Adrenal gland (tissue), 12 donors: ENCODE data around the gene GDAP1L1. TPM values are rescaled to one million over a fixed set of nuclear protein-coding genes. Genes with fewer than 3 reads are reported as not detected.
A peak's percentile ranks its signal among the peaks of the same experiment; 100 is the strongest.

ENCODE experiments used
- DNase-seq, 7 donors: peaks; one replicate each; pipeline ENCODE4 v3.0.0-alpha.2; 2019 to 2020
- H3K27ac ChIP-seq, 5 donors: fragments of 200-600 bp; sonication (generic) in 4 of 5; 1 replicate in 3 of 5; 2 replicates in 2 of 5; pipeline versions ENCODE4 v1.5.1 to v1.8.0; 2016 to 2020; ENCODE audit warnings: mild to moderate bottlenecking in 1 of 5
- H3K27me3 ChIP-seq: fragments of 200-600 bp; 2 replicates; pipeline ENCODE4 v1.8.0; 2021
- H3K36me3 ChIP-seq, 2 donors: fragments of 200-600 bp; replicated peaks in 1 of 2; 1 replicate in 1 of 2; 2 replicates in 1 of 2; pipeline versions ENCODE4 v1.5.1 to v1.8.0; 2018 to 2022
- H3K4me1 ChIP-seq, 2 donors: fragments of 200-600 bp; replicated peaks in 1 of 2; 1 replicate in 1 of 2; 2 replicates in 1 of 2; pipeline versions ENCODE4 v1.5.1 to v1.8.0; 2018 to 2021
- H3K4me3 ChIP-seq, 4 donors: fragments of 200-600 bp; sonication (generic) in 3 of 4; one replicate each; pipeline ENCODE4 v1.5.1; 2016 to 2018
- H3K9me3 ChIP-seq, 3 donors: fragments of 200-600 bp; sonication (generic) in 1 of 3; replicated peaks in 1 of 3; 1 replicate in 2 of 3; 2 replicates in 1 of 3; pipeline versions ENCODE4 v1.5.1 to v1.8.0; 2016 to 2021
- CTCF ChIP-seq, 6 experiments: fragments of 450-650 bp in 4 of 6; fragments of 200-600 bp in 2 of 6; sonication (generic) in 1 of 6; IDR thresholded peaks; 1 replicate in 5 of 6; 2 replicates in 1 of 6; pipeline versions ENCODE4 v1.5.1 to v1.8.0; 2016 to 2021; ENCODE audit warnings: antibody characterized with exemption in 6 of 6, mild to moderate bottlenecking in 2 of 6, moderate library complexity in 1 of 6
- POLR2A ChIP-seq, 2 donors: fragments of 450-650 bp; IDR thresholded peaks; one replicate each; pipeline ENCODE4 v1.6.1; 2017; ENCODE audit warnings: antibody characterized with exemption in 2 of 2, mild to moderate bottlenecking in 2 of 2, moderate library complexity in 1 of 2
- WGBS, 4 donors: extraction: QIAGEN DNeasy Blood & Tissue Kit in 2 of 4; methylation state at CpG; one replicate each; pipeline versions ENCODE4 v1.1.5 to v1.1.7; 2013 to 2017; 5-methylcytosine and 5-hydroxymethylcytosine counted together
- intact Hi-C, 2 donors: fragments of 100-400 bp; cut with DNase I; formaldehyde crosslinking; loops; one replicate each; pipeline versions ENCODE4 v1.14.1 to v1.15.0; 2022 to 2023
- polyA plus RNA-seq, 3 donors: library from polyadenylated mRNA; stranded (reverse); fragments of 200-250 nt in 2 of 3; fragments of 350-450 nt in 1 of 3; fragmentation: Illumina TruSeq in 1 of 3; extraction: RNeasy Lipid Tissue Mini Kit (QIAGEN cat#74804) in 1 of 3; gene quantifications; one replicate each; pipeline ENCODE4 v1.2.3, GENCODE V29; 2013 to 2014
- total RNA-seq, 9 donors: library from RNA; depleted of rRNA in 4 of 9; stranded (reverse); fragments of >200 nt in 4 of 9; fragments of 120-200 nt in 1 of 9; fragmentation: NEBNext Ultra II Directional in 1 of 9; extraction: Animal tissue kit (Norgen Biotek cat#: 25700) in 1 of 9; gene quantifications; one replicate each; pipeline versions ENCODE4 v1.1.0 to v1.2.4, GENCODE V29; 2013 to 2023
- donor health status: healthy with polysubstance abuse.
- donor health status: Bipolar disorder and iron deficiency.
- donor health status: DM: yes; HTN: yes; CAD: no.
- donor health status: DM: no; HTN: no; CAD: no.
- donor health status: DM: no; HTN: no; CAD: no.
- donor health status: DM: yes; HTN: yes; CAD: no.

GDAP1L1 gene
- total and polyA plus RNA-seq, 12 donors: 0.51 to 8.0 (median 1.4) TPM

- Histone ChIP-seq H3K4me1 (peaks cover 28 to 40% of the 10 kb centered on the region in 2 donors), H3K9me3 (no peaks in the 10 kb centered on the region), H3K36me3 (peaks cover 0 to 14% of the 10 kb centered on the region in 2 donors), H3K4me3 (peak overlapping the region; percentile 68 to 98 (median 93)), H3K27ac (peak overlapping the region; percentile 84 to 99 (median 97)), H3K27me3 (no peaks in the 10 kb centered on the region)
- peak in 5 of 7 donors; percentile 37 to 63 (median 45) for DNase-seq
- TF ChIP-seq POLR2A (IDR thresholded peaks at IDR 0.05): no peak
- TF ChIP-seq CTCF (IDR thresholded peaks at IDR 0.05): no peak
- 1% methylated on average over 31 of the region's 31 CpGs for WGBS, 4 donors
- intact Hi-C loops: no loop called here
These were observed 37.3 kb upstream of the GDAP1L1 start for GRCh38 chr20:44209686-44210405.

- intact Hi-C loops: no loop called here
- H3K27ac ChIP-seq: peak within 1 kb of the TSS; percentile 84 to 99 (median 97)
- H3K4me3 ChIP-seq: peak within 1 kb of the TSS; percentile 68 to 98 (median 93)
- TF ChIP-seq POLR2A (IDR thresholded peaks at IDR 0.05): peak; percentile 62 to 96
- TF ChIP-seq CTCF (IDR thresholded peaks at IDR 0.05): no peak
- H3K36me3 ChIP-seq: peaks cover 0 to 8% of the 10 kb centered on the region in 2 donors
- 0 to 1% (median 0%) methylated on average over 42 to 79 of the region's 79 CpGs for WGBS, 4 donors
- DNase-seq: peak; percentile 98 to 99 (median 98)
- H3K9me3 ChIP-seq: no peaks in the 10 kb centered on the region
- peaks cover 28 to 36% of the 10 kb centered on the region in 2 donors for H3K4me1 ChIP-seq
- H3K27me3 ChIP-seq: no peaks in the 10 kb centered on the region
These were observed 36.5 kb upstream of the GDAP1L1 start, which contains the start of gene OSER1 for GRCh38 chr20:44210406-44211176. TSS of gene OSER1 (minus strand) at chr20:44210771. CDS start at chr20:44206957, 3,814 bp downstream.

- Histone ChIP-seq H3K27me3 (no peaks in the 10 kb centered on the region), H3K4me1 (peaks cover 28 to 36% of the 10 kb centered on the region in 2 donors), H3K9me3 (no peaks in the 10 kb centered on the region), H3K36me3 (peaks cover 0 to 3% of the 10 kb centered on the region in 2 donors), H3K27ac (peak overlapping the region; percentile 64 to 98 (median 96)), H3K4me3 (peak overlapping the region in 3 of 4 donors; percentile 43 to 68 (median 62))
- 13 to 27% (median 20%) methylated on average over 16 to 24 of the region's 24 CpGs for WGBS, 4 donors
- intact Hi-C loops: no loop called here
- TF ChIP-seq POLR2A (IDR thresholded peaks at IDR 0.05) (no peak), CTCF (IDR thresholded peaks at IDR 0.05) (no peak)
- DNase-seq: peak in 3 of 7 donors; percentile 22 to 62 (median 23)
These were observed 35.7 kb upstream of the GDAP1L1 start for GRCh38 chr20:44211177-44212039.
